Measurements from ENCODE around the gene SCNN1G.

- TF ChIP-seq CTCF (IDR thresholded peaks at IDR 0.05) (no peak), POLR2A (IDR thresholded peaks at IDR 0.05) (no peak)
These were observed 75.1 kb downstream of the SCNN1G start for GRCh38 chr16:23257682-23258081.
